Measurements from ENCODE around the gene ABHD12B. TPM values are rescaled to one million over a fixed set of nuclear protein-coding genes. Genes with fewer than 3 reads are reported as not detected.
"Not testable (repeated sequence)": the region's sequence is repeated elsewhere in the genome, so short reads cannot be mapped to it uniquely, and the experiment has no call there.

ABHD12B gene
- total RNA-seq, 5 donors from 2014 or later (not counting 1 experiment from before 2014, with no cell fraction given), result not detected

GRCh38 chr14:50917449-50917848, 45.6 kb downstream of the ABHD12B start:
- DNase-seq (no peak), ATAC-seq (replicated peaks in 1 of 4) (no peak)
- Histone ChIP-seq H3K9me3 (no peaks in the 10 kb centered on the region), H3K27me3 (replicated peaks in 1 of 2; ENCODE audit: control insufficient read depth in 2 of 2, extremely low read depth in 1 of 2, insufficient read depth in 2 of 2, low read length in 1 of 2) (peaks cover 0 to 18% of the 10 kb centered on the region in 2 experiments), H3K4me1 (ENCODE audit: control insufficient read depth in 1 of 2, extremely low read depth in 1 of 2, insufficient read depth in 2 of 2, low read length in 2 of 2) (no peaks in the 10 kb centered on the region), H3K27ac (ENCODE audit: low read length) (no peak overlapping the region), H3K4me3 (ENCODE audit: control insufficient read depth in 1 of 2, extremely low read depth in 1 of 2, low read length in 1 of 2) (no peak overlapping the region), H3K36me3 (ENCODE audit: control insufficient read depth in 2 of 2, extremely low read depth in 1 of 2, insufficient read depth in 1 of 2, low read length in 1 of 2) (no peaks in the 10 kb centered on the region)
- H3K4me1 Mint-ChIP-seq, result no peaks in the 10 kb centered on the region
- H3K27me3 Mint-ChIP-seq, result peaks cover 9 to 13% of the 10 kb centered on the region in 2 donors
- no peak overlapping the region for H3K27ac Mint-ChIP-seq
- CTCF ChIA-PET, result interaction anchor here in 1 of 2 donors (0.6 kb wide), 1 partner anchor 20 kb away, joined by 6 read pairs; no protein-coding TSS in a partner anchor
- WGBS (ENCODE audit: insufficient coverage), result 94% methylated on average over 5 of the region's 6 CpGs
- no peaks in the 10 kb centered on the region for H3K9me3 Mint-ChIP-seq
- no peaks in the 10 kb centered on the region for H3K36me3 Mint-ChIP-seq
- POLR2A ChIA-PET, result no interaction called here
- no peak overlapping the region for H3K4me3 Mint-ChIP-seq

DNA sequence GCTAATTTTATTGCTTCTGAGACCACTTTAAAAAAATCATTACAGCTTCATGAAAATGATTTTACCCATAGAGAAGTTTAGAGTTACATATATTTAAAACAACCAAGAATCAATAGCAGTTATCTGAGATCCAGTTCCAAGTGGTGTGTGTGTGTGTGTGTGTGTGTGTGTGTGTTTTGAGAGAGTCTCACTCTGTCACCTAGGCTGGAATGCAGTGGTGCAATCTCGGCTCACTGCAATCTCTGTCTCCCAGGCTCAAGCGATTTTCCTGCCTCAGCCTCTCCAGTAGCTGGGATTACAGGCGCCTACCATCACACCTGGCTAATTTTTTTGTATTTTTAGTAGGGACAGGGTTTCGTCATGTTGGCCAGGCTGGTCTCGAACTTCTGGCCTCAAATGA, 47.7 kb downstream of the ABHD12B start:
- DNase-seq; H3K9me3 Mint-ChIP-seq; H3K9me3 ChIP-seq; CTCF ChIA-PET; ATAC-seq (replicated peaks in 1 of 4); H3K36me3 Mint-ChIP-seq; H3K4me3 ChIP-seq (ENCODE audit: control insufficient read depth in 1 of 2, extremely low read depth in 1 of 2, low read length in 1 of 2); POLR2A ChIA-PET; H3K4me1 ChIP-seq (ENCODE audit: control insufficient read depth in 1 of 2, extremely low read depth in 1 of 2, insufficient read depth in 2 of 2, low read length in 2 of 2); H3K4me1 Mint-ChIP-seq; H3K27ac ChIP-seq (ENCODE audit: low read length); H3K27me3 ChIP-seq (replicated peaks in 1 of 2; ENCODE audit: control insufficient read depth in 2 of 2, extremely low read depth in 1 of 2, insufficient read depth in 2 of 2, low read length in 1 of 2); H3K4me3 Mint-ChIP-seq; H3K36me3 ChIP-seq (ENCODE audit: control insufficient read depth in 2 of 2, extremely low read depth in 1 of 2, insufficient read depth in 1 of 2, low read length in 1 of 2); H3K27ac Mint-ChIP-seq: not testable (repeated sequence)
- WGBS (ENCODE audit: insufficient coverage), result 100% methylated on average over 1 of the region's 5 CpGs
- peaks cover 9 to 14% of the 10 kb centered on the region in 2 donors for H3K27me3 Mint-ChIP-seq

- H3K27me3 Mint-ChIP-seq, result peaks cover 5 to 14% of the 10 kb centered on the region in 2 donors
- DNase-seq, result no peak
- no peak overlapping the region for H3K27ac Mint-ChIP-seq
- Histone ChIP-seq H3K9me3 (no peaks in the 10 kb centered on the region), H3K27me3 (replicated peaks in 1 of 2; ENCODE audit: control insufficient read depth in 2 of 2, extremely low read depth in 1 of 2, insufficient read depth in 2 of 2, low read length in 1 of 2) (peaks cover 0 to 5% of the 10 kb centered on the region in 2 experiments), H3K4me3 (ENCODE audit: control insufficient read depth in 1 of 2, extremely low read depth in 1 of 2, low read length in 1 of 2) (no peak overlapping the region), H3K36me3 (ENCODE audit: control insufficient read depth in 2 of 2, extremely low read depth in 1 of 2, insufficient read depth in 1 of 2, low read length in 1 of 2) (no peaks in the 10 kb centered on the region), H3K27ac (ENCODE audit: low read length) (no peak overlapping the region), H3K4me1 (ENCODE audit: control insufficient read depth in 1 of 2, extremely low read depth in 1 of 2, insufficient read depth in 2 of 2, low read length in 2 of 2) (no peaks in the 10 kb centered on the region)
- POLR2A ChIA-PET, result no interaction called here
- 100% methylated on average over 4 of the region's 9 CpGs for WGBS (ENCODE audit: insufficient coverage)
- no peak for ATAC-seq (replicated peaks in 1 of 4)
- CTCF ChIA-PET, result no interaction called here
- no peaks in the 10 kb centered on the region for H3K36me3 Mint-ChIP-seq
- no peak overlapping the region for H3K4me3 Mint-ChIP-seq
- H3K9me3 Mint-ChIP-seq, result no peaks in the 10 kb centered on the region
- H3K4me1 Mint-ChIP-seq, result no peaks in the 10 kb centered on the region
Observed at GRCh38 chr14:50920482-50921230, 48.8 kb downstream of the ABHD12B start.

DNA sequence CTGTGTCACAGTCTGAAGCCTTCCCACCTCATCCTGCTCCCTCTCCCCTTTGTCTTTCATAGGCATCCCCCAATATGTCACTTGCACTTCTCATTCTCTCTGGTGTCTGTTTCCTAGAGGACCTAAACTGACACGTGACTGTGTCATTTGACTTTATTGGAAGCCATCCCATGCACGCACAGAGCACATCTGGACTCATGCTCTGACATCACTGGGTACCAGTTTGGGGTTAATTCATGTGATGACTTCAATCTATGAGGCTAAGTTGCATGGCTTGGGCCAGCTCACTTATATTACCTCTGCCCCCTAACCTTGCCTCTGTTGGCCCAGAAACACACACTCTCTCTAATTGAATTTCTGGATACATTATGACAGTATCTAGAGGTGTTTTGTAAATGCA, 51.0 kb downstream of the ABHD12B start:
- Histone ChIP-seq H3K9me3 (no peaks in the 10 kb centered on the region), H3K36me3 (ENCODE audit: control insufficient read depth in 2 of 2, extremely low read depth in 1 of 2, insufficient read depth in 1 of 2, low read length in 1 of 2) (no peaks in the 10 kb centered on the region), H3K4me1 (ENCODE audit: control insufficient read depth in 1 of 2, extremely low read depth in 1 of 2, insufficient read depth in 2 of 2, low read length in 2 of 2) (no peaks in the 10 kb centered on the region), H3K27me3 (replicated peaks in 1 of 2; ENCODE audit: control insufficient read depth in 2 of 2, extremely low read depth in 1 of 2, insufficient read depth in 2 of 2, low read length in 1 of 2) (no peaks in the 10 kb centered on the region), H3K27ac (ENCODE audit: low read length) (no peak overlapping the region), H3K4me3 (ENCODE audit: control insufficient read depth in 1 of 2, extremely low read depth in 1 of 2, low read length in 1 of 2) (no peak overlapping the region)
- Mint-ChIP-seq H3K4me1 (no peaks in the 10 kb centered on the region), H3K27ac (no peak overlapping the region), H3K4me3 (no peak overlapping the region), H3K9me3 (no peaks in the 10 kb centered on the region), H3K27me3 (peaks cover 3 to 12% of the 10 kb centered on the region in 2 donors), H3K36me3 (no peaks in the 10 kb centered on the region)
- CTCF ChIA-PET, result no interaction called here
- ATAC-seq (replicated peaks in 1 of 4) (no peak), DNase-seq (no peak)
- 83% methylated on average over 2 of the region's 2 CpGs for WGBS (ENCODE audit: insufficient coverage)
- POLR2A ChIA-PET, result no interaction called here

DNA sequence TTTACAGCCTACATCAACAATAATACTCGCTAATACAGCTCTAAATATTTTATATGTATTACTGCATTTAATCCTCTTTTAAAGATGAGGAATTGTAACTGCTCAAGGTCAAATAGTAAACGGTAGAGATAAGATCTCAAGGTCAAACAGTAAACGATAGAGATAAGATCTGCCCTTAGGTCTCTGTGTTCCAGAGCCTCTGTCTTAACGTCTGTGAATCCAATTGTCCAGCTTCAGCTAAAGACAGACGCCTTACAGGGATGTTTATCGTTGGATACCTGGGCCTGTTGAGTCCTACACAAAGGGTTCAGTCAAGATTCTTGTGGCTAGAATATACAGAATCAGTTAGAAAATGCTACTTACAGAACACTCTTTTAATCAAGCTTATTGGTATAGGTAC, 52.4 kb downstream of the ABHD12B start:
- no peaks in the 10 kb centered on the region for H3K27me3 ChIP-seq (replicated peaks in 1 of 2; ENCODE audit: control insufficient read depth in 2 of 2, extremely low read depth in 1 of 2, insufficient read depth in 2 of 2, low read length in 1 of 2)
- Mint-ChIP-seq H3K27ac (no peak overlapping the region), H3K4me3 (no peak overlapping the region), H3K36me3 (no peaks in the 10 kb centered on the region), H3K4me1 (no peaks in the 10 kb centered on the region), H3K27me3 (peaks cover 0 to 15% of the 10 kb centered on the region in 2 donors), H3K9me3 (no peaks in the 10 kb centered on the region)
- WGBS (ENCODE audit: insufficient coverage), result 43% methylated on average over 3 of the region's 6 CpGs
- DNase-seq (no peak), ATAC-seq (replicated peaks in 1 of 4) (no peak)
- H3K4me3 ChIP-seq (ENCODE audit: control insufficient read depth in 1 of 2, extremely low read depth in 1 of 2, low read length in 1 of 2), result no peak overlapping the region
- no peaks in the 10 kb centered on the region for H3K4me1 ChIP-seq (ENCODE audit: control insufficient read depth in 1 of 2, extremely low read depth in 1 of 2, insufficient read depth in 2 of 2, low read length in 2 of 2)
- no peak overlapping the region for H3K27ac ChIP-seq (ENCODE audit: low read length)
- H3K36me3 ChIP-seq (ENCODE audit: control insufficient read depth in 2 of 2, extremely low read depth in 1 of 2, insufficient read depth in 1 of 2, low read length in 1 of 2), result no peaks in the 10 kb centered on the region
- CTCF ChIA-PET, result no interaction called here
- H3K9me3 ChIP-seq, result no peaks in the 10 kb centered on the region
- POLR2A ChIA-PET, result interaction anchor here in 1 of 2 donors (1.0 kb wide), 1 partner anchor 12 kb away, joined by 3 read pairs; no protein-coding TSS in a partner anchor

DNA sequence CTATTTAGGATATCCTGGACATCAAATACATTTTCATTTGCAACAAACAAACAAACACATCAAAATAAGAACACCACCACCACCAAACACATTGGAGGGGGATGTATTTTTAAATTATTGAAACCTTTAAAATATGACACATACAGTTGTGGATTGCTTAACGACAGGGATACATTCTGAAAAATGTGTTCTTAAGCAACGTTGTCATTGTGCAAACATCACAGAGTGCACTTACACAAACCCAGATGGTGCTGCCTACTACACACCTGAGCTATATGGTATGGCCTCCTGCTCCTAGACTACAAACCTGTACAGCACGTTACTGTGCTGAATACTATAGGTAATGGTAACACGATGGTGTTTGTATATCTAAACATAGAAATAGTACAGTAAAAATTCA, 53.0 kb downstream of the ABHD12B start:
- CTCF ChIA-PET, result no interaction called here
- POLR2A ChIA-PET, result no interaction called here
- H3K4me1 ChIP-seq (ENCODE audit: control insufficient read depth in 1 of 2, extremely low read depth in 1 of 2, insufficient read depth in 2 of 2, low read length in 2 of 2), result no peaks in the 10 kb centered on the region

More for the DNA sequence above, 53.0 kb downstream of the ABHD12B start:
- Histone ChIP-seq H3K27me3 (replicated peaks in 1 of 2; ENCODE audit: control insufficient read depth in 2 of 2, extremely low read depth in 1 of 2, insufficient read depth in 2 of 2, low read length in 1 of 2) (no peaks in the 10 kb centered on the region), H3K36me3 (ENCODE audit: control insufficient read depth in 2 of 2, extremely low read depth in 1 of 2, insufficient read depth in 1 of 2, low read length in 1 of 2) (no peaks in the 10 kb centered on the region), H3K27ac (ENCODE audit: low read length) (no peak overlapping the region), H3K4me3 (ENCODE audit: control insufficient read depth in 1 of 2, extremely low read depth in 1 of 2, low read length in 1 of 2) (no peak overlapping the region), H3K9me3 (no peaks in the 10 kb centered on the region)
- Mint-ChIP-seq H3K27me3 (peaks cover 3 to 18% of the 10 kb centered on the region in 2 donors), H3K4me3 (no peak overlapping the region), H3K36me3 (no peaks in the 10 kb centered on the region), H3K9me3 (no peaks in the 10 kb centered on the region), H3K27ac (no peak overlapping the region), H3K4me1 (no peaks in the 10 kb centered on the region)
- ATAC-seq (replicated peaks in 1 of 4) (no peak), DNase-seq (no peak)
- no CpG with 5 or more reads among the region's 4 CpGs for WGBS (ENCODE audit: insufficient coverage)
